Central memory CD4-positive, alpha-beta T cell (primary cell): ENCODE measurements around the gene SLC37A1.

Experiments
- DNase-seq: peaks from one replicate; pipeline ENCODE4 v3.0.0; 2022

SLC37A1 gene

DNA sequence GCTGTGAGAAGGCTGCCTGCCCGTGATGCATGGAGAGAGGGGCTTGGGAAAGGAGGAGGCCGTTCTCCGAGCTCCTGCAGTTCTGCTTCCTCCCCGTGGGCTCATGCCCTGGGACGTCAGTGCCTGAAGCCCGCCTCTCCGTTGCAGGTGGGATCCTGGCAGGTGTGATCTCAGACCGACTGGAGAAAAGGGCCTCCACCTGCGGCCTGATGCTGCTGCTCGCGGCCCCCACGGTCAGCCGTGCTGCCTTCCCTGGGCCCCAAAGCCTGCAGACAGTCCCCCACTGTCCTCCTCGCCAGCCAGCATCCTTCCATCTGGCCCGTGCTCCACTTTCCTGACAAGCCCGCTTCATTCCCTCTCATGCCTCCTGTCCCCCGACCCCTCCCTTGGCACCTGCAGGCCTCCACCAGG lies 50.9 kb downstream of the SLC37A1 start:
- DNase-seq: no peak

DNA sequence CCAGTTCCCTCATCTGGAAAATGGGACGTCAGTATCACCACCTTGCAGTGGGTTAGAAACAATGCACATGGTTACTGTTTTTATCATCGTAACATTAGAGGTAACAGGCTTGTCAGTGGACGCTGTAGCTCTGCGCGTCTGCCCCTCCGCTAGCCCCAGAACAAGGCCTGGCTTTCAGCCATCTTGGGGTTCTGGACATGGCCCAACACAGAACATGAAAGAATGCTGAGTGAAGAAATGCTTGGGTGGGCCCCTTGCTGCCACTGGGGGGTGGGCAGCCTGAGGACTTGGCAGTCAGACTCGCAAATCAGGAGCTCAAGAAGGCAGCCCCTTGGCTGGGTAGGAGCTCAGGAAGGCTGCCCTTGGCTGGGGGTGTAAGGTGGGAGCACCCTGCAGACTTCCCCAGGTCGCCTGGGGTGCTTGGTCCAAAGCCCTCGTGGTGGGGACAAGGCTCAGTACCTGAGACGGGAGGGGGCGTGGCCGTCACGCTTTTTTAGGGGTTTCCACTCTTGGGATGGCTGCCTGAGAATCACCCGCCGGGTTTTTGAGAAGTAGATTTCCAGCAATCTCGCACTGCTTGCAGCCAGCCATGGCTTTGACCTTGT lies 51.7 kb downstream of the SLC37A1 start:
- DNase-seq: no peak

DNA sequence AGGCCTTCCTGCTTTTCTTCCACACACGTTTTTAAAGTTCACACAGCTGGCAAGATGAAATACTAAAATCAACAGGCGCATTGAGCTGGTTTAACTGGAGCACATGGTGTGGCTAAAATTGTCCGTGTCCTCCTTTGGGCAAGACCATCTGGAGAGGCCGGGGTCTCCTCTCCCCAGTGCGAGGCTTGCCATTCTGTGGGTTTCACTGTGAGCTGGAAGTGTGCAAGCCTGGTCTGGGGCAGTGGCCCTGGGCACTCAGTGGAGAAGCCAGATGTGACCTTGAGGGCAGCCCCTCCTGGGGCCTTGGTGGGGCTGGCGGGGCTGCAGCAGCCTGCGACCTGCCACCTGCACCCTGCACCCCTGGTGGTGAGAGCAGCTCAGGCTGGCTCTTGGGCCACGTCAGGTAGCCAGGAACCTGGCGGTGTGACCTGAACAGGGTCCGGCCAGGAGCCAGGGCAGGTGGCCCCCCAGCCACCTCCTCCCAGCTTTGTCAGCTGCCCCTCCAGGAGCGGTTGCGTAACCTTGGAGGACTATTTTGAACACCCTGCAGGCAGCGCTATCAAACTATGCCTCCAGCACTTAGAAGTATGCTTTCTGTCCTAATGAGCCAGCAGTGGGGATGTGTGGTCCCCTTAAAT lies 52.4 kb downstream of the SLC37A1 start:
- DNase-seq: no peak

DNA sequence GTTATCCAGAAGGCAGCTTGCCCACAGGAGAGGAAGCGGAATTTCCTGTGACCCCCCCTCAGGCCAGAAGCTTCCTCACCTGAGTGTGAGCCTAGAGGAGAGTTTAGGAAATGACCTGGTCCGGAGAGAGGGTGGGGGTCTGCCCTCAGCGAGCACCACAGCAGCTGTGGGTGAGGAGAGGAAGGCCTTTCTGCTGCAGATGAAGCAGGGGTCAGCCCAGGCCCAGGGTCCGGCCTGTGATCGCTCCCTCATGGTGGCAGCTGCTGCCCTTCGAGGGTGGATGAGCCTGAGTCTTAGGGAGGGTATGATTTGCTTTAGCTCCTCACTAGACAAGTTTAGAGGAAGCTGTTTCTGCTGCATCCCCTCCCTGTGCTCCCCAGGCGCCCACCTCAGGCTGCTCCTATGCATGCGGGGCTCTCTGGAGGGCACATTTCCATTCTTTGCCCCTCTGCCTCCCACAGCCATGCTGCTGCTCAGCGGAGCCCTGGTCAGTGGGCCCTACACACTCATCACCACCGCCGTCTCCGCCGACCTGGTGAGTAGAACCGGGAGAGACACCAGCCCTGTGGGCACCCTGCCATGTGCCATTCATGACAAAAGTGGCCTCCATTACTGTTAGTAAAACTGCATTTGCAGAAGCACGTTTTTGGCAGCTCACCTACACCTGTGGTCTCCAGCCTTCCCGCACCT lies 53.0 kb downstream of the SLC37A1 start:
- DNase-seq: no peak

DNA sequence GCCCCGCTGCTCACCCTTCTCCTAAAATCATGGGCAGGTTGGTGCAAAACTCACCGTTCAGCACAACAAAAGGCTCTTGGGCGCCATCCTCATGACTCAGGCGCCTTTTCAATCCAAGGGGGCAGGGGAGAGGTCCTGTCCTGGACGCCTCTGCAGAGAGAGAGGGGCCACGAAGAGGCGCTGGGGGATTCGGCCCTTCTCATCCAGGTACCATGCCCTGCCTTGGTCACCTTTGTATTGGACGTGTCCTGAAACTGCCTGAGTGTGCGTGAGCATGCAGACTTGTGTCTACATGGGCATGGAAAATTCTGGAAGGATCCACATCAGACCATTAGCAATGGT lies 53.5 kb downstream of the SLC37A1 start:
- DNase-seq: no peak

DNA sequence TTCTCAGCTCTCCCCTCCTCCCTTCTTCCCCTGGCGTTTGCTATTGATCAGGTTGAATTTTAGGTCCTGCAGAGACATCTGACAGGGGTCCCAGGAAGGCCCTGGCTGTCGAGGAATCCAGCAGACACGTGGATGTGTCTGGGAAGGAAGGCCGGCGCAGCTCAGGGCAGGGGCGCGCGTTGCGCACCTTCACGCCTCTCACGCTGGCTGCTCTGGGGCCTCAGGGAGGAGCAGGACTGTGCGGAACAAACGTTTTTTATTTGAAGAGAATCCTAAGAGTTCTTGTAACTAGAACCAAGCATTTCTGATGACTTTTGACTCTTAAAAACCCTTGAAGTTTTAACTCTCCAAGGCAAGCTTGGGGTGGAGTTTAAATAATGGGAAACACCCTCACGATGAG lies 54.2 kb downstream of the SLC37A1 start:
- no peak for DNase-seq

DNA sequence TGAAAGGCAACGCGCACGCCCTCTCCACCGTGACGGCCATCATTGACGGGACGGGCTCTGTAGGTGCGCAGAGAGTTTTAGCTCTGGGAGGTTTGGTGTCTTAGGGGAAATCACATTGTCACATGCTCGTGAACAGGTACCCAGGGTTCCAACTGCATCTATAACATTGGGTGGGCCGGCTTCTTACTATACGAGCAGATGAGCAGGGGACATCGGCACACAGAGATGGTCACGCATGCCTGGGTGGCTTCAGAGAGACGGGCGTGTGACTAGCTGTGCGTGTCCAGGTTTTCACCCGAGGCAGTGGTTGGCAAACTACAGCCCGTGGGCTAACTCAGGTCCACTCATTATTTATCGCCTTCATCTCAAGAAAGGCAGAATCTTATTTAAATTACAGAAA lies 54.7 kb downstream of the SLC37A1 start:
- DNase-seq: no peak

DNA sequence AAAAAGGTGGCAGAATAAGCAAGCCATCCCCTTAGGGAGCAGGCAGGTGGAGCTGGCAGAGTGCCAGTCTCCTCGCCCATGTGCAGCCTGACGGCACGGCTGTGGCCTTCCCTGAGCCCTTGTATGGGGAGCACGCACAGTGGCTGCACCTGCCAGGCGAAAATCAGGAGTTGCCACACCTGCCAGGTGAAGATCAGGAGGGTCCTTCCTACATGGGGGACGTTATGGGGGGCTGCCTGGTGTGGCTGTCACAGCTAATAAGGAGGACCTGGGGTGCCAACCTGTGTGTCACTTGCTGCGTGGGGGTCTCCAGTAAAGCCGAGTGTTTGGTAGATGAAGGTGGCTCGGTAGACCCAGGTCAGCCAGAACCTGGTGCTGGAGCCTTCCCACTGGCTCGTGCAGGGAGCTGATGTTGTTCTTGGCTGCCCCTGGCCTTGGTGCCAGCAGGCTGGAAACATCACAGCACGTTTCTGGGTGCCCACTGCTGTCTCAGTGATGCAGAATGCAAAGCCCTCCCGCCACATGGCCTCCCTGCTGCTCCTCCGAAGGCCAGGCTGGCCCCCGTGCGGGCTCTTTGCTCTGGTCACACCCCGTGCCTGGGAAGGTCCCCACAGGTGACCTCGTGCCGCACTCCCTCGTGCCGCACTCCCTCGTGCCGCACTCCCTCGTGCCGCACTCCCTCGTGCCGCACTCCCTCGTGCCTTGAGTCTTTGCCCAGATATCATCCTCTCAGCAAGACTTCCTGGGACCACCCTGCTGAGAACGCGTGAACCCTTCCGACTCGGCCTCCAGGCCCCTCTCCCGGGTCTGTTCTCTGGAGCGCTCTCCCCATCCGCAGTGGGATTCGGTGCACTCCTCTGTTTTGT lies 55.4 kb downstream of the SLC37A1 start:
- DNase-seq: no peak

DNA sequence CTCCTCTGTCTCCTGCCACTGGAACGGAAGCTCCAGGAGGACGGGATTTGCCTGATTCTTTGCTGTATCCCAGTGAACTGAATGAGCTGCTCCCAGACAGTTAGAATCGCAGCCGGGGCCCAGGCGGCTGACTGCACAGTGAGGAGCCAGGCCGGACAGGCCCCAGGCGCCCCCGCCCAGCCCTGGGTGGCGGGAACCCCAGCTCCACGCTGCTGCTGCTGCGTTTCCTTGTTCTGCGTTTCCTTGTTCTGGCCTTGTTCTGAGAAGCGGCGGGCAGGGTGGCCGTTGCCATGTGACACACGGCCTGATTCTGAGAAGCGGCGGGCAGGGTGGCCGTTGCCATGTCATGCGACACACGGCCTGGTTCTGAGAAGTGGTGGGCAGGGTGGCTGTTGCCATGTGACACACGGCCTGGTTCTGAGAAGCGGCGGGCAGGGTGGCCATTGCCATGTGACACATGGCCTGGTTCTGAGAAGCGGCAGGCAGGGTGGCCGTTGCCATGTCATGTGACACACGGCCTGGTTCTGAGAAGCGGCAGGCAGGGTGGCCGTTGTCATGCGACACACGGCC lies 56.2 kb downstream of the SLC37A1 start:
- DNase-seq: no peak

DNA sequence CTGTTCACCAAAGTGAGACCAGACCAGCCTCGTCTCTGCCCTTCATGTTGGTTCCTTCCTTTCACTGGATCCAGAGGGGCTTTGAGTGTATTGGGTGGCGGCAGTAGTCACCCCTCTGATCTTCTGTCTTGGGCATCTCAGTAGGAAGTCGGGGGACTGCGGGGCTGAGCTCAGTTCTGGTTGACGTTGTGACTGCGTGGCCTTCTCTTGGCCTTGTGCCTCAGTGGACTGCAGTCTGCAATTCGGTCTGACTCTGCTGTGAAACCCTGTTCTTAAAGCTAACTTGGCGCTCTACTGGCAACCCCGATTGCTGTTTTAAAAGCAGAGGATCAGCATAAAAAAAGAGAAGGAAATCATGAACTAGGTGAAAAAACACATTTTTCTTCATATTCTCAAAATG lies 56.7 kb downstream of the SLC37A1 start:
- DNase-seq: no peak

DNA sequence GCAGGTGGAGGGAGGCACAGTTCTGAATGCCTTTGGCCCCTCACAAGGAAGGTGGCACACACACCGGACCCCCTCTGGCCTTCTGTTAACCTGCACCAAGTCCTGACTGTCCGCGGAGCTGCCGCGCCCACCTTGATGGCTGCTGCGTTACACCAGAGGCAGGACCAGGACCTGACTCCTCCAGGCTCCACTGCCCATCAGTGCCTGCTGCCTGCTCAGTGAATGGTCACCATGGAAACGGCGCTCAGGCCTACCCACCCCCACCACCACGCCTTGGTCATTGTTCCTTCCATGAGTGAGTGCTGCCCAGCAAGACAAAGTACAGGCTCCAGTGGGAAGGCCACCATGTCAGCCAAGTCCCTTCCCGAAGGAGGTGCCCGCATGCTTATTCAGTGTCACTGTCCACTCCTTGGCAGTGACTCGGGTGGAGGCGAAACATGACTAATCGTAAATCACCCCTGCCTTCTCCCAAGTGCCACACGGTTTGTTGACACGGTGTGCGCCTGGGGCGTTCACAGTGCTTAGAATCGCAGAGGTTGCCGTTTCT lies 57.3 kb downstream of the SLC37A1 start:
- no peak for DNase-seq

DNA sequence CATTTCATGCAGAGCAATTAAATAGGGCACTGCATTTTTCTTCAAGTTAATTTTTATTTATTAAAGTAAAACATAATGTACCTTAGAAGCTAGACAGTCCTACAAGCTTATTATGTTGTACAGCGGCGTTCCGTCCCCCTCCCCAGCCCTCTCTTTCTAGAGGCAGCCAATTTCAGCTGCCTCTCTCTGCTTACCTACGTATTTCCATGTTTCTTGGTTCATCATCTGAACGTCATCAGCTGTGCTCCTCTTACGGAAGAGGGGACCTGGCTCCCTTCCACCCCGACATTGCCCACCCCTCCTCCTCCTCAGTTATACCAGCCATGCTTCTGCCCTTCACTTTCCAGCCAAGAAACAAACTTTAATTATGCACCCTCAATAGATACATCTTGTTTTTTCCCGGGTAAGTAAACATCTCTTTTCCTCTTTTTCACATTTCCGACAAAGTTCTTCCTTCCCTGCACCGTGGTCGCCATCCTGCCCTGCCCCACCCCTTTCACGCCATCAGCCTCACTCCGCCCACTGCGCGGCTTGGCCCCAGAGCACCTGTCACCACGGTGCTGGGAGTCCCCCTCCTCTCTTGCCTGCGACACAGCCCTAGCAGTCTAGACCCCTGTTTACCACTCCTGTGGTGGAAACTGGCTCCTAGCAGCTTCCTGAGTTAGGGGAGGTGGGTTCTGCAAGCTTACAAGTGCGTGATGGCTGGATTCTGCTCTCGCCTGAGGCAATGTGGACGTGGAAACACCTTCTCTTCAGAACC lies 57.9 kb downstream of the SLC37A1 start:
- DNase-seq: no peak

DNA sequence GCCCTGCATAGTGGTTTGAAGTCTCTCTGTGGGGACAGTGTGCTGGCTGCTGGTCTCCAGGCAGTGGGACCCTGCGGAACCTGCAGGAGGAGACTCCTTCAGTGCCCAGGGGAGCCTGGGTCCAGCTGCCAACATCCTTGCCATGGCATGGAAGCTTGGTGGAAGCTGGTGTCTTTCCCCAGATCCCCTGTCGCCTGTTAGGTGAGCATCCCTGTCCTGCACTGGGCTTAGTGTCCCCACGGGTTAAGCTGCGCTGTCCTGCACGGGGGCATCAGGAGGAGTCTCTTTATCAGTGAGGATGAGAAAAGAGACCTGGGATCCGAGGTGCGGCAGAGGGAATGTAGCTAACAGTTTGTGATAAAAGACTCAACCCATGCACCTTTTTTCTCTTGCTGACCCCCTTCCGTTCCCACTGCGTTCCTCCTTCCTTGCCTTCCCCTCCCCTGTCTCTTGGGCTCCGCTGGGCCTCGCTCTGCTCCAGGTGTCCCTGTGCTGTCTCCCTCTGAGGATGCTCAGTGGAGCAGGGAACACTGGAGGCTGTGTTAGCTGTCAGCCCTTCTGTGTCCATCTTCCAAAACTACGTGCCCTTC lies 59.3 kb downstream of the SLC37A1 start:
- no peak for DNase-seq

DNA sequence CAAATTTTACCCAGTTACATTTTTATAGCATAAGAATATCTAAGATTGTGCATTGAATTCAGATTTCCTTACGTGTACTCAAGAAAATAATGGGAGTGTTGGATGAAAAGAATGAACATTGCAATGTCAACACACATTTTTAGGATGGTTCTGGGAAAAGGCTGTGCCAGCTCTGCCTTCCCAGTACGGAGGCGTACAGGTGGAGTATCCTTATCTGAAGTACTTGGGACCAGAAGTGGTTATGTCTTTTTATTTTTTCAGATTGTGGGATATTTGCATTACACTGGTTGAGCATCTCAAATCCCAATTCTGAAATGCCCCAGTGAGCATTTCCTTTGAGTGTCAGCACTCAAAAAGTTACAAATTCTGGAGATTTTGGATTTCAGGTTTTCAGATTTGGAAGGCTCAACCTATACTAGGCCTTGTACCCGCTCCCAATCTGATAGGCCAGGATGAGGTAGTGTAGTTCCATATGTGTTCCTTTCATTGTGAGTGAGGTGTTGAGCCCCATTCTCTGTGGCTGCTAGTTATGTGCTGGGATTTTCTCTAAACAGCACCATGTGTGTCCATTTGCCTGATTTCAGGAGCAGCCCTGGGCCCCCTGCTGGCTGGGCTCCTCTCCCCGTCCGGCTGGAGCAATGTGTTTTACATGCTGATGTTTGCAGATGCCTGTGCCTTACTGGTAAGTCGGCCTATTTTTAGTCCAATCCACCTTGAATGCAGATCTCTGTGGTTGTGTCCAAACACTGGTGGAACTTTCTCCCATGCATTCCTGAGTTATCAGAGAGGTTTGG lies 60.8 kb downstream of the SLC37A1 start:
- no peak for DNase-seq

DNA sequence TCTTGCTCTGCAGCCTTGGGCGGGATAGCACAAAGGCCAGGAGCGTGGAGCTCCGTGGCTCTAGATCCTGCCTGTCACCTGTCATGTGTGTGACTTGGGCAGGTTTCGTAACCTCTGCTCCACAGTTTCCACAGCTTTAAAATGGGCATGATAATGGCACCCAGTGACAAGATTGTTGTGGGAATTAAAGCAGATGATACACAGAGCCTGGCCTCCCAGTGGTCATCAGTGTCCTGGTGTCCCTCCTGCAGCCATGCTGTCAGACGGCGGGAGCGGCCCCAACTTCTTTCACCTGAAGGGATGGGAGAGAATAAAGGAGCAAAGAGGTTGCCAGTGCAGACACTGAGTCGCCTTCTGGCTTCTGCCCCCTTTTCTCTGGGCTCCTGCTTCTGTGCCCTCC lies 61.5 kb downstream of the SLC37A1 start:
- no peak for DNase-seq

DNA sequence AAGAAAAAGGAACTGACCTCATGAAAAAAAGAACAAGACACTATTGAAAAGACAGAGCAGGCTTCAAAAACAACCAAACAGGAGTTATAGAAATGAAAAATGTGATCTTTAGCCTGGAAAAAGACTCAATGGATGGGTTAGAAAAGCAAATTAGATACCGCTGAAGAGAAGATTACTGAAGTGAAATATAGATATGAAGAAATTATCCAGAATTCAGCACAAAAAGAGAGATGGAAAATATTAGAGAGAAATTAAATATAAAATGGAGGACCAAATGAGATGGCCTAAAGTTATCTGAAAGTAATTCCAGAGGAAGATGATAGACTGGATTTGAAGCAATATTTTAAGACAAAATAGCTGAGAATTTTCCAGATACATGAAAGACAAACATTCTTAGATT lies 63.0 kb downstream of the SLC37A1 start:
- no peak for DNase-seq

DNA sequence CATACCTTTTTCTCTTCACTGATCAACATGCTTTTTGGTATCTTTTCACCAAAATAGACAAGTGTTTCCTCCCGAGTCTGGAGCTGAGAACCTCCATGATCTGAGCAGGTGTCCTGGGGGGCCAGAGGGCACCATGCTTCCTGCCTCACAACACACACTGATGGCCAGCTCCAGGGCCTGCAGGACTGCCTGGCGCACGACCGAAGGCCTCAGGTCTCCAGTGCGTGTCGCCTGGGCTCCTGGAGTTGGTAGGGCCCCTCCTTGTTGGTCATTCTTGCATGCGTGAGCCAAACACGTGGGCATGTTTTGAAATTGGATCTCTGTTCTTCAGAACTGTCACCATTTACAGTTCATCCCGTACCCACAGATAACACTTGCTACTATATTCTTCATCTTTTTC lies 64.4 kb downstream of the SLC37A1 start:
- DNase-seq: no peak

DNA sequence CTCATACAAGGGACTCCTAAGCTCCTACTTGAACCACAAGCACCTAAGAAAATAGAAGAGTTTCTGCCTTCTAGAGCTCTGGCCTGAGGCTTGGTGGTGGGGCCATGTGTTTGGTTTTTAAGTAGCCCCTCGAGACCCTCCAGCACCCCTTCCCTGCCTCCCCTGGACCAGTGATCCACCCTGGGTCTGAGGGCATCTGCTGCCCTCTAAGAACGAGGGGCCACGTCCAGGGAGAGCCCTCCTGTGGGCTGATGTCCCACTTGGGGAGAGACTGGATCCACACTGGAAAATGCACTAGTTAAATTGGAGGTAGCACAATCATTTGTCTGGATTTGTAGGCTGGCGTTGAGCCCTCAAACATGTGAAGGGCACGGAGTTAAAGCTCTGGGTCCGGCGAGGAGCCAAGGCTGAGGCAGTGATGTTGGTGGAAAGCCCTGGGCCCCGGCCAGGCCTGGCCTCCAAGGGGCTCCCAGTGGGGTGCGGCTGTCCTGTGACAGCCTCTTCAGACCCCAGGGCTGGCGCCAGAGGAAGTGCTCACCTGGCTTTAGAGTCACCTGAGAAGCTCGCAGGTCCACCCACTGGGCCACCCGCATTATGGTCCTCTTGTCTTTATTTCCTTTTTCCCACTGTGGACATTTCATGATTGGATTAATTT lies 65.2 kb downstream of the SLC37A1 start:
- no peak for DNase-seq

DNA sequence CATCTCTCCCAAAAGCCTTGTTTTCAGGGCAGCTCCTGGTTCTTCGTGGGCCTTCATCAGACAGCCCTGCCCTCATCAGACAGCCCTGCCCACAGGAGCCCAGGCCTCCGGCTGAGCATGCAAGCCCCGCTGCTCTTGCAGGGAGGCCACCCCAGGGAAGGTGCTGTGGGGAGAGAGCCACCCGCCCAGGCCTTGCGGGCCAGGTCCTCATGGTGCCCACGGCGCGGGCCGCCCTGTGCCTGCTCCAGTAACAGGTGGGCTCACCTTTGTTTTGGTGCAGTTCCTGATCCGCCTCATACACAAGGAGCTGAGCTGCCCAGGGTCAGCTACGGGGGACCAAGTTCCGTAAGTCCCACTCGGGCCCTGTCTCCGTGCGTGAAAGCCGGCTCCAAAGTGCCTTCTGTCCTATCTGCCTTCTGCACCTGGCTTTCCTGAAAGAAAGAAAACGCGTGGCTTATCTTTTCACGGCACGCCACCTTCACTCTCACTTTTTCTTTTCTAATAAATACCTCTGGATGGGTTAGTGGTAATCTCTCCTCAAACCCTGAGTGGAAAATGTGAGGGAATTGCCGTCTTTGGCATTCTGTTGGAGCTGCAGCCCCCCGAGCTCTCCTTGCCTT lies 65.9 kb downstream of the SLC37A1 start:
- no peak for DNase-seq
